Natural killer cell (primary cell): Measurements from ENCODE around the gene CASP12. TPM values are rescaled to one million over a fixed set of nuclear protein-coding genes. Genes with fewer than 3 reads are reported as not detected.

Experiments used
- ATAC-seq, 3 donors: fragments of 150-1000 bp in 2 of 3; fragments of 200-7000 bp in 1 of 3; cut with Tn5 transposase; 1 replicate in 1 of 3; 2 replicates in 2 of 3; pipeline ENCODE4 v1.10.0; 2021; ENCODE audit warnings: mild to moderate bottlenecking in 2 of 3, moderate library complexity in 2 of 3
- DNase-seq, 2 donors: peaks; one replicate each; pipeline versions ENCODE4 v3.0.0 to v3.0.0-alpha.2; 2013 to 2021; ENCODE audit warnings: mixed read lengths in 1 of 2
- H3K27ac ChIP-seq: one replicate; pipeline ENCODE4 v1.5.1; 2013; ENCODE audit warnings: mild to moderate bottlenecking, low read length
- H3K27me3 ChIP-seq: one replicate; pipeline ENCODE4 v1.6.1; 2013; ENCODE audit warnings: low read length; ENCODE audit not compliant: control insufficient read depth, insufficient read depth
- H3K36me3 ChIP-seq: one replicate; pipeline ENCODE4 v1.6.1; 2013; ENCODE audit warnings: low read length; ENCODE audit not compliant: control insufficient read depth, insufficient read depth
- H3K4me1 ChIP-seq: one replicate; pipeline ENCODE4 v1.6.1; 2013; ENCODE audit warnings: low read length; ENCODE audit not compliant: control insufficient read depth, insufficient read depth
- H3K4me3 ChIP-seq: one replicate; pipeline ENCODE4 v1.5.1; 2013; ENCODE audit warnings: low read length
- H3K9me3 ChIP-seq: one replicate; pipeline ENCODE4 v1.6.1; 2013; ENCODE audit warnings: low read length; ENCODE audit not compliant: control insufficient read depth, insufficient read depth
- H3K27ac Mint-ChIP-seq, 2 donors: one replicate each; pipeline ENCODE4 v1.8.0; 2022; ENCODE audit warnings: mild to moderate bottlenecking in 2 of 2, mixed read lengths in 2 of 2, moderate library complexity in 1 of 2
- H3K27me3 Mint-ChIP-seq, 2 donors: one replicate each; pipeline ENCODE4 v1.8.0; 2022; ENCODE audit warnings: low read depth in 2 of 2, mixed read lengths in 2 of 2
- H3K36me3 Mint-ChIP-seq: one replicate; pipeline ENCODE4 v1.8.0; 2022; ENCODE audit warnings: mixed read lengths
- H3K4me1 Mint-ChIP-seq, 2 donors: one replicate each; pipeline ENCODE4 v1.8.0; 2022; ENCODE audit warnings: mixed read lengths in 2 of 2
- H3K4me3 Mint-ChIP-seq: one replicate; pipeline ENCODE4 v1.8.0; 2022; ENCODE audit warnings: mild to moderate bottlenecking, moderate library complexity, mixed read lengths
- H3K9me3 Mint-ChIP-seq, 2 donors: one replicate each; pipeline ENCODE4 v1.8.0; 2022; ENCODE audit warnings: mixed read lengths in 2 of 2
- WGBS: methylation state at CpG from one replicate; pipeline ENCODE4 v1.1.7; 2013; ENCODE audit warnings: missing lambda C conversion rate; ENCODE audit not compliant: insufficient coverage; 5-methylcytosine and 5-hydroxymethylcytosine counted together
- intact Hi-C: fragments of 100-400 bp; cut with micrococcal nuclease; formaldehyde crosslinking; loops from one replicate; pipeline ENCODE4 v1.14.2; 2022
- total RNA-seq, 4 donors: library from RNA; stranded (reverse); fragments of 120-200 nt in 1 of 4; gene quantifications; one replicate each; pipeline versions ENCODE4 v1.2.3 to v1.2.4, GENCODE V29; 2013 to 2022
- TF ChIP-seq, protein P1 (sequence below): fragments of 200-600 bp; IDR thresholded peaks from one replicate; pipeline ENCODE4 v1.8.0; 2022; ENCODE audit warnings: antibody characterized with exemption

CASP12 gene
- total RNA-seq, 3 donors from 2014 or later (not counting 1 experiment from before 2014, with no cell fraction given), result not detected

DNA sequence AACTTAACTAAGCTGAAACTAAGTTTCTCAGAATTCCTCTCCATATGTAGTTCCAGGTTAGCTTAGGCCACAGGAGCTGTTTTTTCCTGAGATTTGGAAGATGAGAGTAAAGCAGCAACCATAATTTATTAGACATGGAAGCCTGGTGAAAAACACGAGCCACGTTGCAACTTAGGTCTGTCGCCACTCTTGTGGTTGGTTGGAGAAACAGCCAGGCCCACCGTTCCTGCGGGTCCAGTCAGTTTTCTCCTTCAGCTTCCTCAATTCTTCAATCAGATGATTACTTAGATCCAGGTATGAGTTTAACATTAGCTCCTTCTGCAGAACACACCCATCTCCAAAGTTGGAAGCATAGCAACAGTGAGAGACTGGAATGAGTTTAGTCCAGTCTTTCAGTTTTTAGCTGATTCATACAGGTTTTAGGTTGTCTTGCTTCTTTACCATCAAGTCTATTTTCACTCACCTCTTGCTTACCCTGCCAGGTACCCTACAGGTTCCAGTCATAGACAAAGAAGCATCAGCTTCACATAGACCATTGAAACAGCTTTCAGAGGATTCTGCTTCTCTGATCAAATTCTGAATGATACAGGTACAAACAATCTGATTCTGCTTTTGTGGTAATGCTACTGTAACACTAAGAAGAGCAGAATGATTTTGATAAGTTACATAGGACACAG, 18.6 kb downstream of the CASP12 start:
- DNase-seq, result no peak
- Histone ChIP-seq H3K4me3 (no peak overlapping the region), H3K36me3 (no peaks in the 10 kb centered on the region), H3K4me1 (peaks cover 10% of the 10 kb centered on the region), H3K27me3 (no peaks in the 10 kb centered on the region), H3K9me3 (no peaks in the 10 kb centered on the region), H3K27ac (no peak overlapping the region)
- Mint-ChIP-seq H3K27ac (peak overlapping the region; percentile 27 to 39), H3K4me1 (peaks cover 56 to 57% of the 10 kb centered on the region in 2 donors), H3K27me3 (no peaks in the 10 kb centered on the region), H3K4me3 (no peak overlapping the region), H3K9me3 (no peaks in the 10 kb centered on the region), H3K36me3 (no peaks in the 10 kb centered on the region)
- TF ChIP-seq, protein P1, sequence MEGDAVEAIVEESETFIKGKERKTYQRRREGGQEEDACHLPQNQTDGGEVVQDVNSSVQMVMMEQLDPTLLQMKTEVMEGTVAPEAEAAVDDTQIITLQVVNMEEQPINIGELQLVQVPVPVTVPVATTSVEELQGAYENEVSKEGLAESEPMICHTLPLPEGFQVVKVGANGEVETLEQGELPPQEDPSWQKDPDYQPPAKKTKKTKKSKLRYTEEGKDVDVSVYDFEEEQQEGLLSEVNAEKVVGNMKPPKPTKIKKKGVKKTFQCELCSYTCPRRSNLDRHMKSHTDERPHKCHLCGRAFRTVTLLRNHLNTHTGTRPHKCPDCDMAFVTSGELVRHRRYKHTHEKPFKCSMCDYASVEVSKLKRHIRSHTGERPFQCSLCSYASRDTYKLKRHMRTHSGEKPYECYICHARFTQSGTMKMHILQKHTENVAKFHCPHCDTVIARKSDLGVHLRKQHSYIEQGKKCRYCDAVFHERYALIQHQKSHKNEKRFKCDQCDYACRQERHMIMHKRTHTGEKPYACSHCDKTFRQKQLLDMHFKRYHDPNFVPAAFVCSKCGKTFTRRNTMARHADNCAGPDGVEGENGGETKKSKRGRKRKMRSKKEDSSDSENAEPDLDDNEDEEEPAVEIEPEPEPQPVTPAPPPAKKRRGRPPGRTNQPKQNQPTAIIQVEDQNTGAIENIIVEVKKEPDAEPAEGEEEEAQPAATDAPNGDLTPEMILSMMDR, result no peak
- intact Hi-C loops, result loop anchor here (10.0 kb wide), 1 partner anchor 175 kb away; no protein-coding TSS in a partner anchor
- WGBS, result 98% methylated on average over 5 of the region's 5 CpGs
- no peak for ATAC-seq

DNA sequence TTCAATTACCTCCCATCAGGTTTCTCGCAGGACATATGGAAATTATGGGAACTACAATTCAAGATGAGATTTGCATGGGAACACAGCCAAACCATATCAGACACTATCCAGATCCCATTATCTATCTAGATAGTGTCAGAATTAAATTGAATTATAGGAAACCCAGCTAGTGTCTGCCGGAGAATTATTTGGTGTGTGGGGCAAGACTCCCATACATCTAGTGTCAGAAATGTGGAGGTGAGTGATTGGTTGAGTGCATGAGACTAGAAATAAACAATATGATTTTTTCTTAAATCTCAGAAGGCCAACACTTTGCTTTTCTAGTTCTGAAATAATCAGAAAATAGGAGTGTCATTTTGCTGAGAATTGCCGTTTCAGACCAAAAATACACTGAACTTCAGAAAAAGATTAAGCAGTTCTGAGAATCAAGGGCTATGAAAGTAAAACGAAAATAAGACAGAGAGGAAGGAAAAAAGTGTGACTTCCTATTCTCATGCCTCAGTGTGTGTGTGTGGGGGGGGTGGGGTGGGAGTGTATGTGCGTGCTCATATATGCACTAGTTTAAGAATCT, 21.3 kb downstream of the CASP12 start:
- Histone ChIP-seq H3K27me3 (no peaks in the 10 kb centered on the region), H3K36me3 (no peaks in the 10 kb centered on the region), H3K4me3 (no peak overlapping the region), H3K9me3 (peaks cover 3% of the 10 kb centered on the region), H3K27ac (peak overlapping the region; percentile 70), H3K4me1 (peaks cover 10% of the 10 kb centered on the region)
- WGBS, result 7% methylated on average over 3 of the region's 5 CpGs
- H3K36me3 Mint-ChIP-seq, result no peaks in the 10 kb centered on the region
- TF ChIP-seq, protein P1, result no peak
- peaks cover 51 to 52% of the 10 kb centered on the region in 2 donors for H3K4me1 Mint-ChIP-seq
- H3K27ac Mint-ChIP-seq, result peak overlapping the region; percentile 93 to 94
- ATAC-seq (peak; percentile 89 to 90 (median 89)), DNase-seq (peak in 1 of 2 donors; percentile 60)
- no peaks in the 10 kb centered on the region for H3K9me3 Mint-ChIP-seq
- no peaks in the 10 kb centered on the region for H3K27me3 Mint-ChIP-seq
- H3K4me3 Mint-ChIP-seq, result peak overlapping the region; percentile 88
- intact Hi-C loops, result loop anchor here (10.0 kb wide), 1 partner anchor 172 kb away; no protein-coding TSS in a partner anchor

DNA sequence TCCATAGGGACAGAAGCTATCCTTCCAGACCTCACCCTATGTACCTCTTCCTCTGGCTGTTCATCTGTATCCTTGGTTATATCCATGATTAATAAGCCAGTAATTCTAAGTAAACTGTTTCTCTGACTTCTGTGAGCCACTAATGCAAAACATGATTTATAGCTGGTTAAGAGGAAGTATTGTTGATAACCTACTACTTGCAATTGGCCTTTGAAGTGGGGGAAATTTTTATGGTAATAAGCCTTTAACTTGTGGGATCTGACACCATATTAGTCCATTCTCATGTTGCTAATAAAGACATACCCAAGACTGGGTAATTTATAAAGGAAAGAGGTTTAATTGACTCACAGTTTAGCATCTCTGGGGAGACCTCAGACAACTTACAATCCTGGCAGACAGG, 21.9 kb downstream of the CASP12 start:
- TF ChIP-seq, protein P1, result no peak
- Mint-ChIP-seq H3K4me3 (peak overlapping the region; percentile 88), H3K27me3 (no peaks in the 10 kb centered on the region), H3K27ac (peak overlapping the region; percentile 93 to 94), H3K9me3 (no peaks in the 10 kb centered on the region), H3K36me3 (no peaks in the 10 kb centered on the region), H3K4me1 (peaks cover 51 to 52% of the 10 kb centered on the region in 2 donors)
- Histone ChIP-seq H3K4me1 (peaks cover 10% of the 10 kb centered on the region), H3K27ac (peak overlapping the region; percentile 70), H3K36me3 (no peaks in the 10 kb centered on the region), H3K4me3 (no peak overlapping the region), H3K27me3 (no peaks in the 10 kb centered on the region), H3K9me3 (peaks cover 3% of the 10 kb centered on the region)
- ATAC-seq (peak in 2 of 3 donors; percentile 8 to 32), DNase-seq (peak in 1 of 2 donors; percentile 33)
- intact Hi-C loops, result loop anchor here (10.0 kb wide), 1 partner anchor 172 kb away; no protein-coding TSS in a partner anchor
